OCI-LY7 (cell line): ENCODE measurements around the gene RALGAPA2.

Experiments used
- EZH2phosphoT487 ChIP-seq: fragments of 200-600 bp; sonication (generic); IDR thresholded peaks from 2 replicates; pipeline ENCODE4 v1.6.1; 2018; ENCODE audit warnings: low read depth, borderline replicate concordance, mild to moderate bottlenecking, mixed run types, antibody characterized with exemption, low read length, moderate library complexity, mixed read lengths
- TF ChIP-seq, protein P1 (sequence below): fragments of 200-600 bp; sonication (generic); conservative IDR thresholded peaks from 2 replicates; pipeline ENCODE4 v1.5.1; 2014; ENCODE audit warnings: mild to moderate bottlenecking, antibody characterized with exemption, low read length, moderate library complexity, mixed read lengths

DNA sequence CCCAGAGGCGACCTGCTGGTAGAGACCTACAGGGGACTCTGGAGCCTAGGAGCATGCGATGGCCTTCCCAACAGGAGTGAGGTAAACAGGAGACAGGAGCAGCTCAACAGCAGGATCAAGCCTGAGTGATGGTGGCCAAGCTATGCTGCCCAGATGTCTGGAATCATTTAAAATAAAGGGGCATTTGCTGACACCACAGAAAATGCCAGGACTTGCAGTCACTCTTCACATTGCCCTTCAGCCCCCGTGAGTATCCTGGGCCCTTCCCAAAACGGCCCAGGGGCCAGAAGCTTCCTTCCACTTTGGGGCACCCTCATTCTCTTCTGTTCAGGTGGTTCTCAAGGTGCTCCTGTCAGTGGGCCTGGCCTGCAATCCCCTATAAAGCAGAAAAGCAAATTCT is 321.3 kb downstream of the RALGAPA2 start:
- TF ChIP-seq, protein P1, sequence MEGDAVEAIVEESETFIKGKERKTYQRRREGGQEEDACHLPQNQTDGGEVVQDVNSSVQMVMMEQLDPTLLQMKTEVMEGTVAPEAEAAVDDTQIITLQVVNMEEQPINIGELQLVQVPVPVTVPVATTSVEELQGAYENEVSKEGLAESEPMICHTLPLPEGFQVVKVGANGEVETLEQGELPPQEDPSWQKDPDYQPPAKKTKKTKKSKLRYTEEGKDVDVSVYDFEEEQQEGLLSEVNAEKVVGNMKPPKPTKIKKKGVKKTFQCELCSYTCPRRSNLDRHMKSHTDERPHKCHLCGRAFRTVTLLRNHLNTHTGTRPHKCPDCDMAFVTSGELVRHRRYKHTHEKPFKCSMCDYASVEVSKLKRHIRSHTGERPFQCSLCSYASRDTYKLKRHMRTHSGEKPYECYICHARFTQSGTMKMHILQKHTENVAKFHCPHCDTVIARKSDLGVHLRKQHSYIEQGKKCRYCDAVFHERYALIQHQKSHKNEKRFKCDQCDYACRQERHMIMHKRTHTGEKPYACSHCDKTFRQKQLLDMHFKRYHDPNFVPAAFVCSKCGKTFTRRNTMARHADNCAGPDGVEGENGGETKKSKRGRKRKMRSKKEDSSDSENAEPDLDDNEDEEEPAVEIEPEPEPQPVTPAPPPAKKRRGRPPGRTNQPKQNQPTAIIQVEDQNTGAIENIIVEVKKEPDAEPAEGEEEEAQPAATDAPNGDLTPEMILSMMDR: no peak
- TF ChIP-seq EZH2phosphoT487: no peak
